GM23338 (cell line): ENCODE data around the gene MYOM3. TPM values are rescaled to one million over a fixed set of nuclear protein-coding genes. Genes with fewer than 3 reads are reported as not detected.

Source experiments
- ATAC-seq: fragments of 200-7000 bp; cut with Tn5 transposase; 3 replicates; pipeline ENCODE4 v1.9.1; 2020
- DNase-seq: peaks from one replicate; pipeline ENCODE4 v3.0.0-alpha.2; 2015; ENCODE audit warnings: low spot score
- H2AFZ ChIP-seq: fragments of 200-600 bp; sonication (generic); 2 replicates; pipeline ENCODE4 v1.8.0; 2016; ENCODE audit warnings: antibody characterized with exemption, mild to moderate bottlenecking, moderate library complexity
- H3F3A ChIP-seq: fragments of 200-600 bp; sonication (generic); replicated peaks from 2 replicates; pipeline ENCODE4 v1.8.0; 2017; ENCODE audit warnings: antibody characterized with exemption, mixed run types, low read depth
- H3K27ac ChIP-seq: fragments of 200-600 bp; sonication (generic); 2 replicates; pipeline ENCODE4 v1.6.1; 2016; ENCODE audit warnings: low read depth
- H3K27me3 ChIP-seq: fragments of 200-600 bp; sonication (generic); 2 replicates; pipeline ENCODE4 v1.8.0; 2016; ENCODE audit warnings: mild to moderate bottlenecking, mixed run types, moderate library complexity; ENCODE audit not compliant: insufficient read depth
- H3K36me3 ChIP-seq: fragments of 200-600 bp; sonication (generic); 2 replicates; pipeline ENCODE4 v1.8.0; 2016; ENCODE audit warnings: mild to moderate bottlenecking; ENCODE audit not compliant: insufficient read depth
- H3K4me1 ChIP-seq: fragments of 200-600 bp; sonication (generic); 2 replicates; pipeline ENCODE4 v1.8.0; 2016; ENCODE audit warnings: mild to moderate bottlenecking, moderate library complexity; ENCODE audit not compliant: insufficient read depth
- H3K4me2 ChIP-seq: fragments of 200-600 bp; sonication (generic); 2 replicates; pipeline ENCODE4 v1.7.1; 2017; ENCODE audit warnings: mixed run types
- H3K4me3 ChIP-seq: fragments of 200-600 bp; sonication (generic); 2 replicates; pipeline ENCODE4 v1.6.1; 2016; ENCODE audit warnings: mixed run types
- H3K79me2 ChIP-seq: fragments of 200-600 bp; sonication (generic); replicated peaks from 2 replicates; pipeline ENCODE4 v1.8.0; 2017; ENCODE audit warnings: mild to moderate bottlenecking; ENCODE audit not compliant: insufficient read depth
- H3K9me2 ChIP-seq: fragments of 200-600 bp; sonication (generic); 2 replicates; pipeline ENCODE4 v1.8.0; 2017; ENCODE audit not compliant: insufficient read depth
- H4K20me1 ChIP-seq: fragments of 200-600 bp; sonication (generic); replicated peaks from 2 replicates; pipeline ENCODE4 v1.8.0; 2017; ENCODE audit warnings: mild to moderate bottlenecking; ENCODE audit not compliant: insufficient read depth
- H3K27ac Mint-ChIP-seq: 2 replicates; pipeline ENCODE4 v1.8.0; 2020; ENCODE audit warnings: inconsistent platforms, mild to moderate bottlenecking, moderate library complexity, mixed read lengths
- H3K27me3 Mint-ChIP-seq: 3 replicates; pipeline ENCODE4 v1.8.0; 2022; ENCODE audit warnings: low read depth, mild to moderate bottlenecking, moderate library complexity, mixed read lengths, inconsistent platforms; ENCODE audit not compliant: insufficient read depth, poor library complexity
- H3K36me3 Mint-ChIP-seq: 3 replicates; pipeline ENCODE4 v1.8.0; 2021; ENCODE audit warnings: low read depth, mild to moderate bottlenecking, inconsistent platforms, moderate library complexity, mixed read lengths
- H3K4me1 Mint-ChIP-seq: 3 replicates; pipeline ENCODE4 v1.8.0; 2020; ENCODE audit warnings: mild to moderate bottlenecking, inconsistent platforms, mixed read lengths
- H3K4me3 Mint-ChIP-seq: 3 replicates; pipeline ENCODE4 v1.8.0; 2021; ENCODE audit warnings: moderate library complexity, mild to moderate bottlenecking, inconsistent platforms, mixed read lengths
- H3K9me3 Mint-ChIP-seq: 3 replicates; pipeline ENCODE4 v1.8.0; 2020; ENCODE audit warnings: moderate library complexity, mild to moderate bottlenecking, inconsistent platforms, mixed read lengths
- CTCF ChIP-seq, 2 experiments: fragments of 200-600 bp in 1 of 2; sonication (generic) in 1 of 2; conservative IDR thresholded peaks; 2 replicates each; pipeline versions ENCODE4 v1.5.1 to v1.6.1; 2016 to 2017; ENCODE audit warnings: antibody characterized with exemption in 2 of 2, low read depth in 2 of 2, mild to moderate bottlenecking in 2 of 2, moderate library complexity in 1 of 2
- ETS1 ChIP-seq: IDR thresholded peaks from 2 replicates; pipeline ENCODE4 v1.6.1; 2016; ENCODE audit warnings: antibody characterized with exemption
- EZH2 ChIP-seq: fragments of 200-600 bp; sonication (generic); IDR thresholded peaks from one replicate; pipeline ENCODE4 v1.8.0; 2017; ENCODE audit warnings: antibody characterized with exemption, mild to moderate bottlenecking, low read depth; ENCODE audit not compliant: unreplicated experiment
- EZH2phosphoT487 ChIP-seq: fragments of 200-600 bp; sonication (generic); IDR thresholded peaks from one replicate; pipeline ENCODE4 v1.8.1; 2018; ENCODE audit warnings: antibody characterized with exemption; ENCODE audit not compliant: unreplicated experiment
- JUNB ChIP-seq: IDR thresholded peaks from one replicate; pipeline ENCODE4 v1.6.1; 2016; ENCODE audit warnings: antibody characterized with exemption; ENCODE audit not compliant: unreplicated experiment
- NANOG ChIP-seq: IDR thresholded peaks from 2 replicates; pipeline ENCODE4 v1.6.1; 2016; ENCODE audit warnings: antibody characterized with exemption, borderline replicate concordance
- POLR2AphosphoS5 ChIP-seq: IDR thresholded peaks from 2 replicates; pipeline ENCODE4 v1.6.1; 2016; ENCODE audit warnings: antibody characterized with exemption, low read depth
- REST ChIP-seq: IDR thresholded peaks from one replicate; pipeline ENCODE4 v1.6.1; 2018; ENCODE audit warnings: antibody characterized with exemption; ENCODE audit not compliant: unreplicated experiment
- ZNF114 ChIP-seq: fragments of 250-450 bp; sonication (Bioruptor Pico); IDR thresholded peaks from 2 replicates; pipeline ENCODE4 v1.5.0; 2020; ENCODE audit warnings: mild to moderate bottlenecking, moderate library complexity
- ZNF331 ChIP-seq: fragments of 250-450 bp; sonication (Bioruptor Pico); IDR thresholded peaks from 2 replicates; pipeline ENCODE4 v1.5.0; 2020; ENCODE audit warnings: low read depth, mild to moderate bottlenecking, moderate library complexity
- ZNF462 ChIP-seq: fragments of 250-450 bp; sonication (Bioruptor Pico); IDR thresholded peaks from 2 replicates; pipeline ENCODE4 v1.5.0; 2020; ENCODE audit warnings: mild to moderate bottlenecking, moderate library complexity
- polyA plus RNA-seq: library from polyadenylated mRNA; unstranded; fragments of >200 nt; fragmentation: Nextera tagmentation; extraction: Ambion mirVana; gene quantifications from 2 replicates; pipeline ENCODE4 v1.2.1, GENCODE V29; 2016
- total RNA-seq: library from RNA; depleted of rRNA; stranded (reverse); fragments of >200 nt; shearing (Covaris generic); gene quantifications from 2 replicates; pipeline ENCODE4 v1.2.3, GENCODE V29; 2014

The MYOM3 gene
- total and polyA plus RNA-seq, 2 experiments from 2014 or later: not detected

- Histone ChIP-seq H3K4me1 (peaks cover 10% of the 10 kb centered on the region; the same call in 1 of the 2 replicates), H3K9me2 (no peaks in the 10 kb centered on the region), H3K4me2 (no peak overlapping the region), H3F3A (no peaks in the 10 kb centered on the region), H3K36me3 (no peaks in the 10 kb centered on the region), H2AFZ (no peak overlapping the region), H4K20me1 (no peaks in the 10 kb centered on the region), H3K79me2 (no peaks in the 10 kb centered on the region), H3K4me3 (no peak overlapping the region), H3K27me3 (no peaks in the 10 kb centered on the region), H3K27ac (no peak overlapping the region)
- DNase-seq: no peak
- Mint-ChIP-seq H3K4me3 (no peak overlapping the region), H3K27ac (no peak overlapping the region), H3K9me3 (no peaks in the 10 kb centered on the region), H3K36me3 (no peaks in the 10 kb centered on the region), H3K27me3 (peaks cover 8% of the 10 kb centered on the region), H3K4me1 (peaks cover 15% of the 10 kb centered on the region)
- no peak for ATAC-seq
- no peak for TF ChIP-seq ETS1
- TF ChIP-seq ZNF331 (CRISPR knock-in tag): no peak
- no peak for TF ChIP-seq CTCF (conservative IDR thresholded peaks at IDR 0.05; ENCODE audit: low read depth in 2 of 2)
- no peak for TF ChIP-seq NANOG
- TF ChIP-seq POLR2AphosphoS5: no peak
- no peak for TF ChIP-seq ZNF114 (CRISPR knock-in tag)
- TF ChIP-seq EZH2phosphoT487: no peak
- TF ChIP-seq REST: no peak
- TF ChIP-seq JUNB: no peak
- no peak for TF ChIP-seq EZH2
- no peak for TF ChIP-seq ZNF462 (CRISPR knock-in tag)
Observed at GRCh38 chr1:24081190-24081589, 30.7 kb downstream of the MYOM3 start.
